Parathyroid adenoma (tissue), 2 donors: ENCODE data around the gene LRR1.

Experiments used
- H2AFZ ChIP-seq: fragments of 300-600 bp; sonication (generic); one replicate; pipeline ENCODE4 v1.7.0; 2017; ENCODE audit warnings: antibody characterized with exemption, mild to moderate bottlenecking
- H3K27ac ChIP-seq: fragments of 300-600 bp; sonication (generic); one replicate; pipeline ENCODE4 v1.7.0; 2017
- H3K27me3 ChIP-seq: fragments of 300-600 bp; sonication (generic); one replicate; pipeline ENCODE4 v1.7.0; 2017; ENCODE audit warnings: low read length; ENCODE audit not compliant: control insufficient read depth, insufficient read depth
- H3K36me3 ChIP-seq: fragments of 300-600 bp; sonication (generic); one replicate; pipeline ENCODE4 v1.7.0; 2017; ENCODE audit warnings: low read length; ENCODE audit not compliant: control insufficient read depth, insufficient read depth
- H3K4me1 ChIP-seq: fragments of 300-600 bp; sonication (generic); one replicate; pipeline ENCODE4 v1.7.0; 2017; ENCODE audit warnings: control low read depth
- H3K4me2 ChIP-seq: fragments of 300-600 bp; sonication (generic); one replicate; pipeline ENCODE4 v1.7.0; 2017; ENCODE audit warnings: low read length
- H3K4me3 ChIP-seq: fragments of 300-600 bp; sonication (generic); one replicate; pipeline ENCODE4 v1.7.0; 2017; ENCODE audit warnings: low read depth, low read length
- H3K79me2 ChIP-seq: fragments of 300-600 bp; sonication (generic); one replicate; pipeline ENCODE4 v1.7.0; 2017; ENCODE audit warnings: control low read depth
- H3K9ac ChIP-seq: fragments of 300-600 bp; sonication (generic); one replicate; pipeline ENCODE4 v1.7.0; 2017; ENCODE audit warnings: mild to moderate bottlenecking
- H3K9me3 ChIP-seq: fragments of 300-600 bp; sonication (generic); one replicate; pipeline ENCODE4 v1.7.0; 2017; ENCODE audit warnings: low read length; ENCODE audit not compliant: control insufficient read depth
- TF ChIP-seq, protein P1 (sequence below): fragments of 300-600 bp; sonication (generic); IDR thresholded peaks from one replicate; pipeline ENCODE4 v1.7.0; 2017; ENCODE audit warnings: antibody characterized with exemption, mild to moderate bottlenecking
- donor health status: primary hyperparathyroidism.

The LRR1 gene

DNA sequence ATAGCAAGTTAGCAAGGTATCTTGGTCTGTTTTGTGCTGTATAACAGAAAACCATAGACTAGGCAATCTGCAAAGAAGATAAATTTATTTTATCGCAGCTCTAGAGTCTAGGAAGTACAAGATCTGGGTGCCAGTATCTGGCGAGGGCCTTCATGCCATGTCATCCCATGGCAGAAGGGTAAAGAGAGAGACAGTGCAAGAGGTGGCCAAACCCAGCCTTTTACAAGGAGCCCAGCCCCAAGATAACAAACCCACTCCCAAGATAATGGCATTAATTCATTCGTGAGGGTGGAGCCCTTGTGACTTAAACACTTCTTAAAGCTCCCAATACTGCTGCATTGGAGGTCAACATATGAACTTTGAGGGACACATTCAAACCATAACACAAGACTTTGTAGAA is 29.5 kb upstream of the LRR1 start:
- Histone ChIP-seq H3K27ac (no peak overlapping the region), H3K4me1 (no peaks in the 10 kb centered on the region), H3K27me3 (no peaks in the 10 kb centered on the region), H3K36me3 (no peaks in the 10 kb centered on the region), H3K9me3 (no peaks in the 10 kb centered on the region), H3K9ac (no peak overlapping the region), H3K4me3 (no peak overlapping the region), H3K79me2 (no peaks in the 10 kb centered on the region), H3K4me2 (no peak overlapping the region), H2AFZ (no peak overlapping the region)
- TF ChIP-seq, protein P1, sequence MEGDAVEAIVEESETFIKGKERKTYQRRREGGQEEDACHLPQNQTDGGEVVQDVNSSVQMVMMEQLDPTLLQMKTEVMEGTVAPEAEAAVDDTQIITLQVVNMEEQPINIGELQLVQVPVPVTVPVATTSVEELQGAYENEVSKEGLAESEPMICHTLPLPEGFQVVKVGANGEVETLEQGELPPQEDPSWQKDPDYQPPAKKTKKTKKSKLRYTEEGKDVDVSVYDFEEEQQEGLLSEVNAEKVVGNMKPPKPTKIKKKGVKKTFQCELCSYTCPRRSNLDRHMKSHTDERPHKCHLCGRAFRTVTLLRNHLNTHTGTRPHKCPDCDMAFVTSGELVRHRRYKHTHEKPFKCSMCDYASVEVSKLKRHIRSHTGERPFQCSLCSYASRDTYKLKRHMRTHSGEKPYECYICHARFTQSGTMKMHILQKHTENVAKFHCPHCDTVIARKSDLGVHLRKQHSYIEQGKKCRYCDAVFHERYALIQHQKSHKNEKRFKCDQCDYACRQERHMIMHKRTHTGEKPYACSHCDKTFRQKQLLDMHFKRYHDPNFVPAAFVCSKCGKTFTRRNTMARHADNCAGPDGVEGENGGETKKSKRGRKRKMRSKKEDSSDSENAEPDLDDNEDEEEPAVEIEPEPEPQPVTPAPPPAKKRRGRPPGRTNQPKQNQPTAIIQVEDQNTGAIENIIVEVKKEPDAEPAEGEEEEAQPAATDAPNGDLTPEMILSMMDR, result no peak

DNA sequence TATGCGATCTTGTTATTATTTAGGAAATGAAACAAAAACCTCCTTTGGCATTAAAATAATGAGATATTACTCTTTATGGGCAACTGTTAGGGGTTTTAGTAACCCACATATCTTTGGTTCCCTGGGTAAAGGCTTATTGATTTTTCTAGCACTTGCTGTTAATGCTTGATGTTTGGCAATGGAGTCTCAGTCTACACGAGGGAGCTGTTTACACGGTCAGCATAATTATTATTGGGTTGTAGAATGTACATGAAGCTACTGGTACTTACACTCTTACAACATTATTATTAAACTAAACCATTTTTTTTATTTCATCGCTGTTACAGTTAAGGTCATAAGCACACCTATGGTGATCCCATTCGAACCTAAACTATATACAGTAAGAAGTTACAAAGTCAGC is 24.7 kb upstream of the LRR1 start:
- H2AFZ ChIP-seq, result no peak overlapping the region
- H3K9ac ChIP-seq, result no peak overlapping the region
- H3K9me3 ChIP-seq, result no peaks in the 10 kb centered on the region
- no peak overlapping the region for H3K4me3 ChIP-seq
- no peaks in the 10 kb centered on the region for H3K27me3 ChIP-seq
- no peak overlapping the region for H3K27ac ChIP-seq
- H3K4me1 ChIP-seq, result no peaks in the 10 kb centered on the region
- TF ChIP-seq, protein P1, result no peak
- no peaks in the 10 kb centered on the region for H3K36me3 ChIP-seq
- no peak overlapping the region for H3K4me2 ChIP-seq
- peaks cover 1% of the 10 kb centered on the region for H3K79me2 ChIP-seq

DNA sequence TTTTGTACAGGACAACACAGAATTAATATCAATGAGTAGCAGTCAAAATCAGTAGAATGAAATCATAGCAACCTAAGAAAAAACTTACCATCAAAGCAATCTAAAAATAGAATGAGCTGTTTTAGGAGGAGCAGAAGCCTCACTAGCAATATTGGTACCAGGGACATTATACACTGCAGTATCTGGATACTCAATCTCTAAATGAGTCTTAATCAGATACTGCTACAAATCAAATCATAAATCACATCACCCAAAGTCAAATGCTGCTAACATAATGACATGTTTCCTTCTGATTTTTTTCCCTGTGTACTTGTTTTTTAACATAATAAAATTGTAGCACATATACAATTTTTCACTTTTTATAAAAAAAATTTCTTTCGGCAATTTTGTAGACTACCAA is 20.6 kb upstream of the LRR1 start:
- Histone ChIP-seq H3K79me2 (peaks cover 20% of the 10 kb centered on the region), H3K4me3 (no peak overlapping the region), H3K4me1 (no peaks in the 10 kb centered on the region), H3K27ac (no peak overlapping the region), H3K4me2 (no peak overlapping the region), H3K36me3 (no peaks in the 10 kb centered on the region), H3K9me3 (no peaks in the 10 kb centered on the region), H2AFZ (no peak overlapping the region), H3K27me3 (no peaks in the 10 kb centered on the region), H3K9ac (no peak overlapping the region)
- TF ChIP-seq, protein P1, result no peak

DNA sequence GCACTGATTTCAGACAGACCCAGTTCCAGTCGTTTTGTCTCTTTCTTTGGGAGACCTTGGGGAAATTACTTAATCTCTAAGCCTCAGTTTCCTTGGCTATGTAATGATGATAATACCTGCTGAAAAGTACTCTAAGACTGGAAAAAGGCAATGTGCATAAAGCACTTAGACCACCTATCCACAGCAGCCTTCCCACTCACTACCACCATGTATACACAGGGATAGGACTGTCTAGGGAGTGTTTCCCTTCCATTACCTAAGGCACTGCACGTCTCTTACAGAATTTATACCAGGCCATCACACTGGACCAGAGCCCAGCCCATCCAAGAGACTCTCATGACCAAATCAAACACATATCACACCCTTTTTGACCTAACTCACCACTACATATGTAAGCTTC is 18.9 kb upstream of the LRR1 start:
- no peak overlapping the region for H3K4me2 ChIP-seq
- H3K9me3 ChIP-seq, result no peaks in the 10 kb centered on the region
- no peak overlapping the region for H3K27ac ChIP-seq
- H3K79me2 ChIP-seq, result peaks cover 32% of the 10 kb centered on the region
- no peaks in the 10 kb centered on the region for H3K27me3 ChIP-seq
- peaks cover 3% of the 10 kb centered on the region for H3K4me1 ChIP-seq
- no peak overlapping the region for H2AFZ ChIP-seq
- TF ChIP-seq, protein P1, result no peak
- no peak overlapping the region for H3K9ac ChIP-seq
- no peak overlapping the region for H3K4me3 ChIP-seq
- H3K36me3 ChIP-seq, result no peaks in the 10 kb centered on the region

DNA sequence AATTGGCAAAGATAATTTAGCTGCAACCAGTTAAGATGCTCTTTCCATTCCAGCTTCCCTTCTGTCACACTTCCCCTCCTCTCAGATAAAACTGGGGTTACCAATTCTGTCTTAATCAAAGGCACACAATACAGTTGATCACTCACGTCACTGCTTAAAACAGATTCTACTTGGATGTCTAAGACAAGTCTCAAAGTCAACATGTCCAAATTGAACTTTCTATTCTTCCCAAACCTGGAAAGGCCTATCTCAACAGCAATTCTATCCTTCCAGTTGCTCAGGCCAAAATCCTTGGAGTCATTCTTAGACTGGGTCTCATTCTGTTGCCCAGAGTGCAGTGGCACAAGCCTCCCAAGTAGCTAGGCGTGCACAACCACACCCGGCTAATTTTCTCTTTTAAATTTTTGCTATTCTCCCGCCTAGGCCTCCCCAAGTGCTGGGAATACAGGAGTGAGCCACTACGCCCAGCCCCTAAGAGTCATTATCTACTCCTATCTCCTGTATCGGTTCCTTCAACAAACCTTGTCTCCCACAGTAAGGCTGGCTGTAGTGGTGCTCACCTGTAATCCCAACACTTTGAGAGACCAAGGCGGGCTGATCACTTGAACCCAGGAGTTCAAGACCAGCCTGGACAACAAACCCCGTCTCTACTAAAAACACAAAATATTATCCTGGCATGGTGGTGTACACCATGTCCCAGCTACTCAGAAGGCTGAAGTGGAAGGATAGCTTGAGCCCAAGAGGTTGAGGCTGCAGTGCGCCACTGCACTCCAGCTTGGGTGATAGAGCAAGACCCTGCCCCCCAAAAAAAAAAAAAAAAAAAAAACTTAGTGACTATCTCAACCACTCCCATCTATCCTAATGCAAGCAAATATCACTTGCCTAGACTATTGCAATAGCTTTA is 17.3 kb upstream of the LRR1 start:
- H2AFZ ChIP-seq, result no peak overlapping the region
- no peaks in the 10 kb centered on the region for H3K27me3 ChIP-seq
- no peaks in the 10 kb centered on the region for H3K9me3 ChIP-seq
- no peak overlapping the region for H3K4me2 ChIP-seq
- H3K9ac ChIP-seq, result no peak overlapping the region
- TF ChIP-seq, protein P1, result no peak
- no peaks in the 10 kb centered on the region for H3K36me3 ChIP-seq
- no peak overlapping the region for H3K27ac ChIP-seq
- peaks cover 41% of the 10 kb centered on the region for H3K79me2 ChIP-seq
- H3K4me3 ChIP-seq, result no peak overlapping the region
- peaks cover 3% of the 10 kb centered on the region for H3K4me1 ChIP-seq
